Fibroblast of gingiva (primary cell): ENCODE measurements around the gene UPP2.

ENCODE experiments used
- DNase-seq: peaks from one replicate; pipeline ENCODE4 v3.0.0-alpha.2; 2011; ENCODE audit warnings: low read depth

The UPP2 gene

GRCh38 chr2:158101384-158101926, at the start of gene UPP2:
TSS of gene UPP2 (plus strand) at chr2:158101876. CDS start at chr2:158102064, 188 bp downstream.
- DNase-seq, result no peak

GRCh38 chr2:158052761-158053160, 48.9 kb upstream of the UPP2 start:
- no peak for DNase-seq

GRCh38 chr2:158056875-158057274, 44.8 kb upstream of the UPP2 start:
- no peak for DNase-seq

- DNase-seq, result no peak
Measured at GRCh38 chr2:158060160-158060834, 41.4 kb upstream of the UPP2 start.

- peak; percentile 3 for DNase-seq
Measured at GRCh38 chr2:158060835-158061435, 40.7 kb upstream of the UPP2 start.

GRCh38 chr2:158061763-158062162, 39.9 kb upstream of the UPP2 start:
- DNase-seq, result no peak

GRCh38 chr2:158066046-158066713, 35.5 kb upstream of the UPP2 start:
- DNase-seq, result no peak

- no peak for DNase-seq
Measured at GRCh38 chr2:158071018-158071417, 30.7 kb upstream of the UPP2 start.

GRCh38 chr2:158072361-158072760, 29.3 kb upstream of the UPP2 start:
- no peak for DNase-seq

GRCh38 chr2:158079672-158080071, 22.0 kb upstream of the UPP2 start:
- no peak for DNase-seq

GRCh38 chr2:158088093-158088492, 13.6 kb upstream of the UPP2 start:
- no peak for DNase-seq

- no peak for DNase-seq
Measured at GRCh38 chr2:158089322-158089721, 12.4 kb upstream of the UPP2 start.

GRCh38 chr2:158091647-158092046, 10.0 kb upstream of the UPP2 start:
- no peak for DNase-seq

- no peak for DNase-seq
Measured at GRCh38 chr2:158094487-158095092, 7.1 kb upstream of the UPP2 start.

GRCh38 chr2:158095269-158095668, 6.4 kb upstream of the UPP2 start:
- DNase-seq, result no peak

GRCh38 chr2:158095912-158096311, 5.8 kb upstream of the UPP2 start:
- DNase-seq, result no peak

GRCh38 chr2:158097481-158097880, 4.2 kb upstream of the UPP2 start:
- peak; percentile 9 for DNase-seq

GRCh38 chr2:158098178-158098577, 3.5 kb upstream of the UPP2 start:
- no peak for DNase-seq

- no peak for DNase-seq
Measured at GRCh38 chr2:158099716-158100115, 2.0 kb upstream of the UPP2 start.

- DNase-seq, result no peak
Measured at GRCh38 chr2:158100411-158100810, 1.3 kb upstream of the UPP2 start.

- no peak for DNase-seq
Measured at GRCh38 chr2:158102446-158102845, 770 bp downstream of the UPP2 start.

GRCh38 chr2:158103411-158104012, 1.8 kb downstream of the UPP2 start:
- no peak for DNase-seq
